ENCODE results near the gene UTP11.
A peak's percentile ranks its signal among the peaks of the same experiment; 100 is the strongest.
"Not testable (repeated sequence)": the region's sequence is repeated elsewhere in the genome, so short reads cannot be mapped to it uniquely, and the experiment has no call there.

Gene UTP11

DNA sequence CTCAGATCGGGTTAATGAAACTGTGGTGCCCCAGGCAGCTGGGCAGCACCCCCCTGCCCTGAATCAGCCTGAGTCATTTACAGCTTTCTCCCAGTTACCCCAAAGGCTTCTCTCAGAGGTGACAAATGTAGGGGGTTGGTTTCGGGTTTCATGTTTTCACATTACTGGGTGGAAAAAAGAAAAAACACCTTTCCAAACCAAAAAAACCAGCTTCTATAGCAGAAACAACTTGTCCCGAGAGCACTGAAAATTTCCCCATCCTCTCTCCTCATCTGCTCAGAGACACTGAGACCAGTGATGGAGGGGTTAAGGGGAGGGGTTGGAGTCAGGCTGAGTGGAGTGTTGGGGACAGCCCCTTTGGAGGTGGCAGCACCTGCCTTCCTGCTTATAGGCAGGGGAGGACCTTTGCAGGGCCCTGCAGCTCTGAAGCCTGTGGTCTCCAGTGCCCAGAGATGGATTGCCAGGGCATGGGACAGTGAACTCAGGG lies 15.6 kb downstream of the UTP11 start:
- no peak for DNase-seq (ENCODE audit: low spot score)

DNA sequence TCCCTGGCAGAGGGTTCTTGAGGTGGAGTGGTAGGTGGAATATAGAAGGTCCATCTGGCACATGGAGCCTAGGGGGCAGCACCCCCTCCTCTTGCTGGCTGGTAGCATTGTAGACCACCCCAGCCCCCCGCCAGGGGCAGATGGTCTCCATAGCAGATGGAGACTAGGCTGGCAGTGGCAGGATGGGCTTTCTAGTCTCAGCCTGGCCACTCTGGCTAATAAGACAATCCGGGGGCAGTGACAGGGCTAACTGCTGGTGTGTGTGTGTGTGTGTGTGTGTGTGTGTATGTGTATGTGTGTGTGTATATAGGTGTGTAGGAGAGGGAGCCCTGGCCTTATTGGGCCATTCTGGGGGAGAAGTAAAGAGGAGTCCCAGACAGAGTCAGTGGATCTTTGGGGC lies 16.1 kb downstream of the UTP11 start:
- no peak for DNase-seq (ENCODE audit: low spot score)

DNA sequence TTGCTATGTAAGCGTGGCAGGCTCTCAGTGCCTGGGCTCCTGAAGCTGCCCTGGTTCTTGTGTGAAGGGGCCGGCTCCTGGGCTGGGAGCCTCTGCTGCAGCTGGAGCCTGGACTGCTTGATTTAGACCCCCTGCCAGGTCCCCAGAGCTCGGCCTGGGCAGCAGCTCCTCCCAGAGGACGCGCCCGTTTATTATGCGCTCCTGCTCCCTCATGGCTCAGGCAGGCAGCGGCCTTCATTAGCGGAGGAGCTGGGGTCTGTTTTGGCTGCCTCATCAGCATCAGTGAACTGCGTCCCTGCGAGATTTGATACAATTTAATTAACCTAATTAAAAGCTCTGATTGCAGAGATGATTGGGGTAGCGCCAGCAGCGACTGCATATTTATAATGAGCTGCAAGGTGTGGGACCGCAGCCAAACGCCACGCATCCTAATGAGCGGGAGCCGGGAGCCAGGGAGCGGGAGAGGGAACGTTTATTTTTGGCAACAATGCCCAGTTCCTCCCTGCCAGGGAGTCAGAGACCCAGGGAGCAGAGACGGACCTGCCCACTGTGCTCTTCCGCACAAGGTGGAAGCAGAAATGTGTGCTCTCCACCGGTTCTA lies 16.6 kb downstream of the UTP11 start:
- no peak for DNase-seq (ENCODE audit: low spot score)

DNA sequence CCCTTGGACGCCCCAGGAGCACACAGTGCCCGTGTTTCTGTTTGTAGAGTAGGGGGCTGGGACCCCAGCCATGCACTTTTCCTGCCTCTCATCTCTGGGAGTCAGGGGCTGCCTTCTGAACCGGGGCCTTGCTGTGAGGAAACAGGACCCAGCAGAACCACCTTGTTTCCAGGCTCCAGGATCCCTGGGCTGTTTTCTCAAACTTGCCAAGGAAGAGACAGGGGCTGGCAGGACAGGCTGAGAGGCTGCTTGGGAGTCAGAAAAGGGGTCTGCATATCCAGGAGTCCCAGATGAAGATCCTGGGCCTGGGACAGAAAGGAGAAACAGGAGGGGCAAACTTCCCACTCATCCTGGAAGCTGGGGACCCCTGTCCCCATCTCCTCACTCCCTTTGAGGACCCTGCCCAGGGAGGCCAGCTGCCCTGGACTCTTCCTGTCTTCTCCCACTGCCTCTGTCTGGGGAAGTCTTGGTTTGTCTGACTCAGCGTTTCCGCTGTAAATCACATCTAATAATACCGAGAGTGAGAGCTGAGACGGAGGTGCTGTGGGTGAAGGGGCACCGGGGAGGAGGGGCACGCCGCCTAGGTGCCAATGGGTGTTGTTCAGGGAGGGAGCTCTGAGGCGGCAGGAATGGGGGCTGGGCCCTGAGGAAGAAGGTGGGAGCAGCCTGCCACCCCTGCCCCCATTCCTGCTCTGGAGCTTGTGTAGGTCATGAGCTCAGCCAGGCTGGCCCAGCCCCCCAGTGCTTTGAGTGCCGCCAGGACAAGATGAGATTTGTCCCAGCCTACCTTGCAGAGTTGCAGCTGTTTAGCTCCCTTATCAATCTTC lies 17.4 kb downstream of the UTP11 start:
- DNase-seq (ENCODE audit: low spot score) = no peak

DNA sequence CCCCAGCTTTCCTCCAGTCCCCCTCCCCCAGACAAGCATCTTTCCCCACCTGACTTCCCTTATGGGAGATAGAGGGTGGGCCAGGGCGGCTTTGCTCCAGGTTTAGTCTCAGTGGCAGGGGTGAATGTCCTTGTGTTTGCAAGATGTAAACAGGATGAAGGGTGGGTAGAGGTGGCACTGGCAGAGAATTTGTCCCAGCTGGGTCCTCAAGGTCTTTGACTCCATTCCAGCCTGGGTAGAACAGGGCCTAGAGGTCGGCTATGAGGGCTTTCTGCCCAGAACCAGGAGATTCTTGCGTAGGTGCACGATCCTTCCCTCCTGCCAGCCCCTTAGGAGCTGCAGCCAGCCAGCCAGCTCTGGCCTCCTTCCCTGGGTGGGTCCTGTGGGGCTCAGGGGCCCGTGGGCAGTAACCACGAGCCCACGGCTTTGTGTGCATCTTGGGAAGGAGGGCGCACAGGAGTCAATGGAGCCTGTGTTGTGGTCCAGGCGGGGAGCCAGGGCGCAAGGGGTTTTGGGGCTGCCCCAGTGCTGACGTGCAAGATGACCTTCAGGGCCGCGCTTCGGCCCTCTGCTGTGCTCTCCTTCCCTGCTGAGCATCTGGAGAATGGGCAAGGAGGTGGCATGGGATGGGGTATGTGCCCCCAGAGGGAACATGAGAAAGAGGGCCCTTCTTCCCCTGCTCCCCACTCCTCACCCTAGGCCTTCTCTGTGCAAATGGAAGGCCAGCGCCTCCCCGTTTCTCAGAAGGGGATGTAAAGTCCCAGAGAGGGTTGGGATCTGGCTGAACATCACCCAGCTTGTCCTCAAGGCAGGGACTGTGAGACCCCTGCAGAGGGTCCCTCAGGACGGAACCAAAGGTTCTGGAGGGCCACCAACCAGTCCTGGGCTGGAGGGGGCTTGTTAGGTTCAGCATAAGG lies 18.3 kb downstream of the UTP11 start:
- DNase-seq (ENCODE audit: low spot score) = no peak

DNA sequence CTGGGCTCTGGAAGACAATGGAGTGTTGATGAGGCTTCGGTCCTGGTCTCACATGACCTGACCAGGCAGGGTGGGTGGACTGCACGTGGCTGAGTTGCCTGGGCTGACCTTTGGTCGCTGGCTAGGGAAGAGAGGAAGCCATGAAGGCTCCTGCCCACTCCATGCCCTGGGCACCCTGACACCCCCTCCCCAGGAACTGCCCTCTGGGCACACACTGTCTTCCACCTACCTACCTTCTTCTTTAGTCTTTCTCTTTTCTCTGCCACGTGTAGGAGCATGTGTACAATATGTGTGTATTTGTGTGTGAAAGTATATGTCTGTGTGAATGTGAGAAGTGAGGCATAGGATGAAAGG lies 19.0 kb downstream of the UTP11 start:
- no peak for DNase-seq (ENCODE audit: low spot score)

DNA sequence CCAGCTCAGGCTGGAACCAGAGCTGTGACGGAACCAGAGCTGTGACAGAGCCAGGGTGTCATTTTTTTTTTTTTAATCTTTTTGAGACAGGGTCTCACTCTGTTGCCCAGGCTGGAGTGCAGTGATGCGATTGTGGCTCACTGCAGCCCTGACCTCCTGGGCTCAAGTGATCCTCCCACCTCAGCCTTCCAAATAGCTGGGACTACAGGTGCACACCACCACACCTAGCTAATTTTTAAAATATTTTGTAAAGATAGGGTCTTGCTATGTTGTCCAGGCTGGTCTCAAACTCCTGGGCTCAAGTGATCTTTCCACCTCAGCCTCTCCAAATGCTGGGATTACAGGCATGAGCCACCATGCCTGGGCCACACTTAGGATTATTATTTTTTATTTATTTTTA lies 20.5 kb downstream of the UTP11 start:
- DNase-seq (ENCODE audit: low spot score) = not testable (repeated sequence)

DNA sequence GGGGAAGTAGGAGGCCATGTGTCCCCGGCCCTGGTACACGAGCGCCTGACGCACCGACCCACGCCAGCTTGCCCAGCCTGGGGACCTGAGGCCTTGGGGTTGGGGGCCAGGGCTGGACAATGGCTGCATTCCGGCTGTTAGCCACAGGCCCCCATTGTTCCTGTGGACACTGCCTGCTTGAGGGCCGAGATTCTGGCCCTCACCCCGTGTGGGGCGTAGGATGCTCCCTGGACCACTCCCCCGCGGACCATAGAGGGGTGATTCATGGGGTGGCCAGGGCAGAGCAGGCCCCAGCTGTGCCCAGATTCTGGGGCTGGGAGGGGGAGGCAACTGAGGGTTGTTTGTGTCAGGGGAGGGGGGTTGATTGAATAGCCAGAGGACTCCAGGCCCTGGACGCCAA lies 22.3 kb downstream of the UTP11 start:
- DNase-seq (ENCODE audit: low spot score) = no peak

DNA sequence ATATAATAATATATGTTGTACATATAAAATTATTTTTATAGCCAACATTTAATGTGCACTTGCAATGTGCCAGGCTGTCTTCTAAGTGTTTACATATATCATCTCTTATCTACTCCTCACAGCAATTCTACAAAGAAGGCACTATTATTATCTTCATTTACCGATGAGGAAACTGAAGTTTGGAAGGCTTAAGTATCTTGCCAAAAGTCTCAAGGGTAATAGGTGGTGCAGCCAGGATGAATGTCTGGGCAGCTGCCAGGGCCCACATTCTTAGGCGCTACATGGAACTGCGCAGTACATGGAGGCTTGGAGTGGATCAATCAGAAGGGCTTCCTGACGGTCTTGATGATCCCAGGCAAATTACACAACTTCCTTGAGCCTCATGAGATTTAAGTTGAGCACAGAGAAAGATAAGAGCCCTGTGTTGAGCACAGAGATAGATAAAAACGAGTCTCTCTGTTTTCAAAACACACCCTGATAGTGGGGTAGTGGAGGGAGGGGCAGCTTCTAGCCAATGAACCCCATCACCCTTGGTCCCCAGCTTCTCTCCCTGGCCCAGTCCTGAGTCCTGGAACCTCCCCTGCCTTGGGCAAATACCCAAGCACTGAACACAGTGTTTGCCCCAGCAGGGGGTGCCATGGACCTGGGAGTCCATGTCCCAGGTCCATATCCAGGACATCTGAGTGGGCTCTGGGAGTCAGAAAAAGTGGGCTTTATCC lies 24.8 kb downstream of the UTP11 start:
- DNase-seq (ENCODE audit: low spot score) = peak; percentile 55

DNA sequence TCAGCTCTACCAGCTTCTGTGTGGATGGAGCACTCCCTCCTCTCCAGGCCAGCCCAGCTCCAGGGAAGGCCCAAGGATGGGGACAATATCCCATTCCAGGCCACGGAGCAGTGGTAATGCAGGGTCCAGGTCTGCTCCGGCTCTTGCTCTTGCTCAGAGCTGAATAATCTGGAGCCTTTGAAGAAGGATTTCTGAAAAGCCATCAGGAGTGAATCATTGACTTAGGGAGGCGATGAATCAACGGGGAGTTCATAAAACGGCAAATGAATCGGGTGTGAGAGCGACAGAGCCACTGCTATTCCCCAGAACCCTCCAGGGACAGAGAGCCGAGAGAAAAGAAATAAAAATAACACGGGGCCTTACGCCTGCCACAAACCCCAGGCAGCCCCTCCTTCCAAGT lies 26.3 kb downstream of the UTP11 start:
- DNase-seq (ENCODE audit: low spot score) = no peak

DNA sequence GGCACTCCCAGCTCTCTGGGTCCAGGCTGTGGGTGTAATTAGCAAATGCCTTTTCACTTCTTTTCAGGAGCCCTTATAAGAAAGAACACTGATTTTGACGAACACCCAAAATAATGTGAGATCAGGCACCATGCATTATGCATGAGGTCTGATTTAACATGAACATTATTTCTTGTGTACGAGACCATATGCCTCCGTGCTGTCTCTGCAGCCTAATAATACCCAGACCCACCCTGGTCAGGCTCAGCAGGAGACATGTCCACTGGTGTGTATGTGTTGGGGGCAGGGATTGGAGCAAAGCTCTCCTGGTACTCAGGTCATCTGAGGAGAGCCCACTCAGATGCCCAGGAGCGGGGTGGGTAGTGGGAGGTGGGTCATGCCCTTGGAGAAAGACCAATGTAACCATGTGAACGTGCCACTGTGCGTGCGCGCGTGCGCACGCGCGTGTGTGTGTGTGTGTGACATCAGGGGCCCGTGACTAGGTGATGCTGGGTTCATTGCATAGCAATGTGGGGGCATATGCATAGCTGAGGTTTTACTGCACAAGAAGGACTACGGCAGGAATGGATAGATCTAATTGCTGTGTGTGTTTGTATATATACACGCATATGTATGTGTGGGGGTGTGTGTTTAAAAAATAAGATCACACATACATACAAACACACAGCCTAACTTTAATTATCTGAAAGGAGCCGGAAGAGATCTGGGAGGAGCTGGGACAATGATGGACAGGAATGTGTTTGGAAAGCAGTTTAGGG lies 27.0 kb downstream of the UTP11 start:
- no peak for DNase-seq (ENCODE audit: low spot score)

DNA sequence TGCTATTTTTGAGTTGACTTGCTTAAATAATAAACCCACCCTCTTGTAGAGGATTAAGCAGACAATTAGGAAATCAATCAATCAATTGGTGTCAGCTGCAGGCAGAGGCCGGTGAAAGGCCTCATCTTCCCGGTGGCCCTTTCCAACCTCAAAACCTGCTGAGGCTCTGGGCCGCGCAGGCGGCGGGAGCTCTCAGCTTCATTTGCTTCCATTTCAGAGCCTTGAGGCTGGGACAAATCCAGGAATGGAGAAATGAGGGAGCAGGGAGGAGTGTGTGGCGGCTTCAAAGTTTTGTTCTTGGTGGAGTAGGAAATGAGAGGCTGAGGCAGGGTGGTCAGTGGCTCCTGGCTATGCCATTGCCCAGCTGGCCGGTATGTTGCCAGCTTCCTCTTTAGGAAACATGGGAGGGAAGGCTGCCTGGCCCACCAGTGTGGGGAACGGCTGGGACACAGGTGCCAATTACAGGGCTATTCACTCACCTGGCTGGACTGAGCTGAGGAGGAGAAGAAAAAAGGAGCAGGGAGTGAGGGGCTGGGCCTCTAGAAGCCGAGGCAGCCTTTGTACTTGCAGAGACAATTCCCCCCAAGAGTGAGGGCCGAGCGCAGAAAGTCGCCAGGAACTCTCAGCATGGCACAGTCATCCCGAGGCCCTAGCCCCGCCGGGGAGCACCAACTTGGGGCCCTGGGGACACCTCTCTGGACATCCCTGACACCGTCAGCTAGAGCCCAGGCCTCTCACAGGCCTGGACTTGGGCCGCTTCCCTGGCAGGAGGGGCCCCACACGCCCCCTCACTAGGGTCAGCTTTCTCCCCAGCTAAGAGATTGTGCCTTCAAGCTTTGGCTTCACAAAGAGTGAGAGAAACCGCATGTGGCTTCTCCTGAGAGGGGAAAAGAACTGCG lies 29.7 kb downstream of the UTP11 start:
- no peak for DNase-seq (ENCODE audit: low spot score)

DNA sequence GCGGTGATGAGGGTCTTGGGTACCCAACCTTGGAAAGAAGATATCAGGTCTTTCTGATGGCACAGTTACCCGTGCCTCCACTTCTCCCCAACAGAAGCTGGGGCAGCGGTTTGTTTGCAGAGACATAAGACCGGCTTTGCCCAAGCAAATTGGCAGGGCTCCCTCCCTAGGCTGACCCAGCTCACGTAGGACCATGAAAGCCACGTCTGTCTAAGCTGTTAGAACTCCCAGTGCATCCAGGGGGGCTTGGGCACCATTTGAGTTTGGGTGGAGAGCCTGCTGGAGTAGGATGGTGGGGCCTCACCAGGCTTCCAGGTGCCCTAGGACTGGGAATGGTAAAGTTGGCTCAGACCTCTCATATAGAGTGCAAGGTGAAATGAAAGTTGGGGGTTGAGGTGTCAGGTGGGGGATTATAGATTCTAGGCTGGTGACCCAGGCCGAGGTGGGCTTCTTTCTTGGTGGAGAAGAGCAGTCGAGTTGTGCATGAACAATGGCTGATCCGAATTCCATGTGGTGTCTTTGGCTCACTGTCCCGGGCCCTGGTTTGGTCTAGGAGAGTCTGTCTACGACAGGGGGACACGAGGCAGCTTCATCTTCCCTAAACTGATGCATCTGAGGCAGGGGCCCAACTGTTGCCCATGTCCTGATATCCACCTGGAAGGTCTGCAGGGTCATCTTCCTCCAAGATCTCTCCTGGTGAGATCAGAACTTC lies 30.7 kb downstream of the UTP11 start:
- no peak for DNase-seq (ENCODE audit: low spot score)

DNA sequence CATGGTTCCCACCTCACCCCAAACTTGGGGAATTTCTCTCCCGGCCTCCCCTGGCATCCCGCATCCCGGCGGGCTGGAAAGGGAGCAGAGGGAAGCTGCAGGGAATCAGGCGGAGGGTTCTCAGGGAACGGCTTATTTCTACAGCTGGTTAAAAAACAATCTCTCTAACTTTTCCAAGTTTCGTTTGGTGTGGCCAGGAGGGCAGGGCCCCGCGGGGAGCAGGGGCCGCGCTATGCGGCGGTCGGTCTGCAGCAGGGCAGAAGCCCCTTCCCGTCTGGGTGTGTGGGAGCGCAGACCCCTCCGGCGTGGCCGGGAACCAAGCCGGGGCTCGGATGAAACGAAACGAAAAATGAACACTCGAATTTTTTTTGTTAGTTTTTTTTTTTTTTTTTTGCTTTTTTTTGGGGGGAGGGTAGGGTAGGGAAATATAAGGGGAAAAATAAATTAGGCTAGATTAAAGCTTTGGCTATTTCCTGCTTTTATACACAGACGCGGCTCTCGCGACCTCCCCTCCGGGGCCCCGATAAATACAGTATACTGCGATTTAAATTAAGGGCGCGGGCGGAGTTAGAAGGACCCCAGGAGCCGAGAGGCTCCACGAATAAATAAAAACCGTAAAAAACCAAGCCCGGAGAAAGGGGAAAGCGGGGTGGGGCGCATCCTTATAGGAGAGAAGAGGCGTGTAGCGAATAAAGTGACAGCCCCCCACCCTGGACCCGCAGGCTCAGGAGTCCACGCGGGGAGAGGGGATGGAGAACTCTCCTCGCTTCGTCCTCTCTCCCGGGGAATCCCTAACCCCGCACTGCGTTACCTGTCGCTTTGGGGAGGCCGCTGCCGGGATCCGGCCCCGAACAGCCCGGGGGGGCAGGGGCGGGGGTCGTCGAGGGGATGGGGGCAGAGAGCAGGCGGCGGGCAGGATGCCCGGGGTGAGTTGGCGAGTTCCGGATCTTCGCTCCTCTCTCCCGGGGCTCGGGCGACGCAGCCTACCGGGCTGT lies 32.0 kb downstream of the UTP11 start:
- DNase-seq (ENCODE audit: low spot score) = no peak

DNA sequence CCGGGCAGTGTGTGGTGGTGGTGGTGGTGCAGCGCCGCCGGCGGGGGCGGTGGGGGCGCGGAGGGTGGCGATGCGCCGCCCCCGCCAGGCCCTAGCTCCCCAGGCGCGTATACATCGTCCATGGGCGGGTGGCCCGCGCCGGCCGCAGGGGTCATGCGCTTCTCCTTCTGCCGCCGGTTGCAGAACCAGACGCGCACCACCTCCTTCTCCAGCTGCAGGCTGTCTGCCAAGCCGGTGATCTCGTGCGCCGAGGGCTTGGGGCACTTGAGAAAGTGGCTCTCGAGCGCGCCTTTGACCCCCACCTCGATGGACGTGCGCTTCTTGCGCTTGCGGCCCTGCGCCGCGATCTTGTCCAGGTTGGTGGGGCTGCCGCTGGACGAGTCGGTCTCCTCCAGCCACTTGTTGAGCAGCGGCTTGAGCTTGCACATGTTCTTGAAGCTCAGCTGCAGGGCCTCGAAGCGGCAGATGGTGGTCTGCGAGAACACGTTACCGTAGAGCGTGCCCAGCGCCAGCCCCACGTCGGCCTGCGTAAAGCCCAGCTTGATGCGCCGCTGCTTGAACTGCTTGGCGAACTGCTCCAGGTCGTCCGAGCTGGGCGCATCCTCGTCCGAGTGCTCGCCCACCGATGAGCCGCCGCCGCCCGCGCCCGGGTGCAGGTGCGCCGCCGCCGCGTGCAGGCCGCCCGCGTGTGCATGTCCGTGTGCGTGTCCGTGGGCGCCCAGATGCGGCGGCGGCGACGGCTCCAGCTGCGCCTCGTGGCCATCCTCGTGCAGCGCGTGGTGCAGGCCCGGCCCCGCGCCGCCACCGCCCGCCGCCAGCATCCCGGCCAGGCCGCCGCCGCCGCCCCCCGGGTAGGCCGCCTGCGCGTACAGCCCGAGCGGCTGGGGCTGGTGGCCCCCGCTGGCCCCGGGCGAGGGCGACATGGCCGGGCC lies 33.1 kb downstream of the UTP11 start:
- no peak for DNase-seq (ENCODE audit: low spot score)

DNA sequence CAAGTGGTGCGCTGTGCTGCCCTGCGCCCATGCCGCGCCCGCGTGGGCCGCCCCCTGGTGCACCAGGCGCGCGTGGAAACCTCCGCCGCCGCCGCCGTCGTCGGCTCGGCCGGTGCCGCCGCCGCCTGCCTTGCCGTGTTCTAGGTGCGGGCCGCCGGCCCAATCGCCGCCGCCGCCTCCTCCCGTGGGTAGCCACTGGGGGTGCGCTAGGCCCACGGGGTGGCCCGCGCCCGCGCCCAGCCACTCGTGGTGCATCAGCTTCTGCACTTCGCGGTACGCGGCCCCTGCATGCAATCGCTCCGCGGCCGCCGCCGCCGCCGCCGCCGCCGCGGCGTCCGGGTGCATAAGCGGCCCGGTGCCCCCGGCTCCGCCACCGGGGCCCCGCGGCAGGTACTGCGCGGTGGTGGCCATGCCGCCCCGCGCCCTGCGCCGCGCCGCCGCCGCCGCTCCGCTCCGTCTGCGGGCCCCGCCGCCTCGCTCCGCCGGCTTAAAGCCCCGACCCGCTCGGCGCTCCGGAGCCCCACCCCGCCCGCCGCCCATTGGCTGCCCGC lies 33.9 kb downstream of the UTP11 start, which contains the start of gene POU3F1:
TSS of gene POU3F1 (minus strand) at position 461 of the 551 bp plus-strand sequence. CDS start at position 411, 50 bp downstream.
- no peak for DNase-seq (ENCODE audit: low spot score)

Measured in HuH-7.5 (cell line).